Panc1 (cell line): ENCODE measurements around the gene VCPKMT. TPM values are rescaled to one million over a fixed set of nuclear protein-coding genes. Genes with fewer than 3 reads are reported as not detected.

Experiments
- ATAC-seq: fragments of 200-7000 bp; cut with Tn5 transposase; 2 replicates; pipeline ENCODE4 v1.9.1; 2020; ENCODE audit warnings: mild to moderate bottlenecking, moderate library complexity
- BruUV-seq: library from RNA; stranded (reverse); fragments of 400-500 nt; replicated peaks from 2 replicates; lab custom pipeline; 2021; lab: Mats Ljungman, UMichigan
- CTCF ChIA-PET: fragments of 300-600 bp; sonication (Branson Sonifier 250); formaldehyde crosslinking; loops from one replicate; lab custom pipeline; 2022; ENCODE audit warnings: antibody characterized with exemption; lab: Charles Lee
- POLR2A ChIA-PET: fragments of 300-600 bp; sonication (Branson Sonifier 250); formaldehyde crosslinking; loops from one replicate; lab custom pipeline; 2022; ENCODE audit warnings: antibody characterized with exemption; lab: Charles Lee
- DNase-seq: peaks from one replicate; pipeline ENCODE4 v3.0.0-alpha.2; 2010; ENCODE audit warnings: low read depth, low spot score
- H3K27ac ChIP-seq: 2 replicates; pipeline ENCODE4 v1.5.1; 2011; ENCODE audit warnings: mild to moderate bottlenecking, low read length, inconsistent platforms
- H3K27me3 ChIP-seq: fragments of 200-500 bp; sonication (Bioruptor generic); 2 replicates; pipeline ENCODE4 v1.6.0; 2014; ENCODE audit warnings: low read length, inconsistent platforms; ENCODE audit not compliant: control insufficient read depth, insufficient read depth
- H3K36me3 ChIP-seq: fragments of 200-500 bp; sonication (Bioruptor generic); 2 replicates; pipeline ENCODE4 v1.5.1; 2014; ENCODE audit warnings: inconsistent platforms, mild to moderate bottlenecking, low read length, moderate library complexity; ENCODE audit not compliant: control insufficient read depth, insufficient read depth
- H3K4me1 ChIP-seq: 2 replicates; pipeline ENCODE4 v1.5.1; 2011; ENCODE audit warnings: inconsistent platforms, mild to moderate bottlenecking, low read length, moderate library complexity; ENCODE audit not compliant: control insufficient read depth, insufficient read depth
- H3K4me3 ChIP-seq, 2 experiments: 2 replicates each; pipeline ENCODE4 v1.5.1; 2011 to 2012; ENCODE audit warnings: low read depth in 2 of 2, low read length in 2 of 2, mild to moderate bottlenecking in 2 of 2, inconsistent platforms in 1 of 2, moderate library complexity in 1 of 2
- H3K9me3 ChIP-seq: fragments of 200-500 bp; sonication (Bioruptor generic); 2 replicates; pipeline ENCODE4 v1.5.1; 2014; ENCODE audit warnings: low read depth, mild to moderate bottlenecking, inconsistent platforms, low read length, moderate library complexity; ENCODE audit not compliant: control insufficient read depth, insufficient read depth
- POLR2AphosphoS5 ChIP-seq: IDR thresholded peaks from 2 replicates; pipeline ENCODE4 v1.6.1; 2012; ENCODE audit warnings: mild to moderate bottlenecking, low read depth, low read length, moderate library complexity
- REST ChIP-seq, 2 experiments: IDR thresholded peaks; 2 replicates each; pipeline ENCODE4 v1.6.1; 2011 to 2012; ENCODE audit warnings: low read depth in 2 of 2, control low read depth in 1 of 2, low read length in 1 of 2, mild to moderate bottlenecking in 1 of 2, moderate library complexity in 1 of 2; ENCODE audit not compliant: insufficient read depth in 1 of 2
- SIN3A ChIP-seq: IDR thresholded peaks from 2 replicates; pipeline ENCODE4 v1.6.1; 2012; ENCODE audit warnings: low read depth, mild to moderate bottlenecking, low read length, moderate library complexity, borderline replicate concordance; ENCODE audit not compliant: insufficient read depth
- TCF7L2 ChIP-seq: IDR thresholded peaks from 2 replicates; pipeline ENCODE4 v1.6.1; 2011; ENCODE audit warnings: mild to moderate bottlenecking, low read depth, low read length, inconsistent platforms
- in situ Hi-C: cut with HindIII; loops from 2 replicates; pipeline ENCODE4 v1.10.0; 2016; ENCODE audit warnings: low sequenced_read_pairs, low pct_unique_long_range_greater_than_20kb
- intact Hi-C: fragments of 100-400 bp; cut with micrococcal nuclease; formaldehyde crosslinking; loops from one replicate; pipeline ENCODE4 v1.10.0; 2022; ENCODE audit not compliant: unreplicated experiment
- total RNA-seq: library from RNA; stranded (reverse); gene quantifications from one replicate; pipeline ENCODE4 v1.2.1, GENCODE V29; 2021; ENCODE audit not compliant: unreplicated experiment
- TF ChIP-seq, protein P1 (sequence below): fragments of 450-650 bp; IDR thresholded peaks from 2 replicates; pipeline ENCODE4 v1.5.1; 2017; ENCODE audit warnings: mild to moderate bottlenecking

Gene VCPKMT
- total RNA-seq, 1 experiment from 2014 or later = 6.1 TPM

- POLR2A ChIA-PET = interaction anchor here (0.7 kb wide), 1 partner anchor 222 kb away, joined by 3 read pairs; no protein-coding TSS in a partner anchor
These were observed 24.3 kb downstream of the VCPKMT start for GRCh38 chr14:50092006-50092555.

DNA sequence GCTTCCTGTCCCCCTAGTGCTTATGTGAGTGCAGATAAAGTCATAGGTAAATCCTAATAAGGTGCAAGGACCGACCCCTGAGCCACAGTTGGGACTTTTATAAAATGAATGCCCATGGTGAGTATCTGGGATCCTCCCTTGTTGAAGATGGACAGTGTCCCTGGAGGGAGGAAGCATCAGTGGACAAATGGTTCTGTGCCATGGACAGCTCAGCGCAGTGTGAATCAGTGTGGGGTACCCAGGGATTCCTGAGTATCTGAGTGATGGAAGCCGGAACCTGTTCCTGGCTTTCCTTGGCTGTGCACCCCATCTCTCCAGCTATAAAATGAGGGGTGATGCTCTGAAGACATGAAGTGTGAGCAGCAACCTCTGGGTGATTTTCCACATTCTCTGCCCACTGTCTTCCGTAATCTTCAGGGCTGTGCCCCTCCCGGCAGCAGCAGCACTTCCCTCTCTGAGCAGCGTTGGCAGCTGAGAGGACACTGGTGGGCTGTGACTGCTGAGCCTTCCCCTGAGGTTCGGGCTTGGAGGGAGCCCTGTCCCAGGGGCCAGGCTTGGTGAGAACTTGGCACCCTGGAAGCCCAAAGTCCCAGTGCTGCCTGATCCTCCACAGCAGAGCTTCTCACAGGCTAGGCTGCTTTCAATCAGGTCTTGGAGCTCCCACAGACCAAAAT, 25.0 kb downstream of the VCPKMT start:
- in situ Hi-C loops (no loop called here), intact Hi-C loops (no loop called here)
- ATAC-seq (no peak), DNase-seq (no peak)
- Histone ChIP-seq H3K4me1 (no peaks in the 10 kb centered on the region), H3K36me3 (no peaks in the 10 kb centered on the region), H3K9me3 (no peaks in the 10 kb centered on the region), H3K27me3 (no peaks in the 10 kb centered on the region), H3K27ac (no peak overlapping the region), H3K4me3 (no peak overlapping the region)
- ChIA-PET CTCF (no interaction called here), POLR2A (no interaction called here)
- no TSS peak for BruUV-seq
- no peak for TF ChIP-seq SIN3A
- no peak for TF ChIP-seq TCF7L2
- no peak for TF ChIP-seq REST (IDR thresholded peaks at IDR 0.05; ENCODE audit: insufficient read depth in 1 of 2, low read depth in 2 of 2, low read length in 1 of 2)
- TF ChIP-seq POLR2AphosphoS5 = no peak
- TF ChIP-seq, protein P1, sequence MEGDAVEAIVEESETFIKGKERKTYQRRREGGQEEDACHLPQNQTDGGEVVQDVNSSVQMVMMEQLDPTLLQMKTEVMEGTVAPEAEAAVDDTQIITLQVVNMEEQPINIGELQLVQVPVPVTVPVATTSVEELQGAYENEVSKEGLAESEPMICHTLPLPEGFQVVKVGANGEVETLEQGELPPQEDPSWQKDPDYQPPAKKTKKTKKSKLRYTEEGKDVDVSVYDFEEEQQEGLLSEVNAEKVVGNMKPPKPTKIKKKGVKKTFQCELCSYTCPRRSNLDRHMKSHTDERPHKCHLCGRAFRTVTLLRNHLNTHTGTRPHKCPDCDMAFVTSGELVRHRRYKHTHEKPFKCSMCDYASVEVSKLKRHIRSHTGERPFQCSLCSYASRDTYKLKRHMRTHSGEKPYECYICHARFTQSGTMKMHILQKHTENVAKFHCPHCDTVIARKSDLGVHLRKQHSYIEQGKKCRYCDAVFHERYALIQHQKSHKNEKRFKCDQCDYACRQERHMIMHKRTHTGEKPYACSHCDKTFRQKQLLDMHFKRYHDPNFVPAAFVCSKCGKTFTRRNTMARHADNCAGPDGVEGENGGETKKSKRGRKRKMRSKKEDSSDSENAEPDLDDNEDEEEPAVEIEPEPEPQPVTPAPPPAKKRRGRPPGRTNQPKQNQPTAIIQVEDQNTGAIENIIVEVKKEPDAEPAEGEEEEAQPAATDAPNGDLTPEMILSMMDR = no peak

More at GRCh38 chr14:50092006-50092555, 24.3 kb downstream of the VCPKMT start:
- no peaks in the 10 kb centered on the region for H3K4me1 ChIP-seq
- no peaks in the 10 kb centered on the region for H3K36me3 ChIP-seq
- no peak for ATAC-seq
- CTCF ChIA-PET = no interaction called here
- DNase-seq = no peak
- TF ChIP-seq POLR2AphosphoS5 (no peak), REST (IDR thresholded peaks at IDR 0.05; ENCODE audit: insufficient read depth in 1 of 2, low read depth in 2 of 2, low read length in 1 of 2) (no peak), SIN3A (no peak), TCF7L2 (no peak)
- TF ChIP-seq, protein P1 = no peak
- in situ Hi-C loops (no loop called here), intact Hi-C loops (no loop called here)
- H3K27ac ChIP-seq = no peak overlapping the region
- H3K27me3 ChIP-seq = no peaks in the 10 kb centered on the region
- no TSS peak for BruUV-seq
- no peak overlapping the region for H3K4me3 ChIP-seq
- no peaks in the 10 kb centered on the region for H3K9me3 ChIP-seq
